GM12892 (cell line): ENCODE data around the gene HYI.

Experiments used
- POLR2A ChIP-seq: IDR thresholded peaks from 2 replicates; pipeline ENCODE4 v1.6.1; 2011; ENCODE audit warnings: low read depth, low read length, control low read depth
- POLR2AphosphoS5 ChIP-seq: IDR thresholded peaks from 2 replicates; pipeline ENCODE4 v1.6.1; 2011; ENCODE audit warnings: low read depth, low read length, control low read depth
- TAF1 ChIP-seq: IDR thresholded peaks from 2 replicates; pipeline ENCODE4 v1.6.1; 2011; ENCODE audit warnings: low read depth, mild to moderate bottlenecking, control low read depth, low read length, borderline replicate concordance

- no peak for TF ChIP-seq POLR2A
- TF ChIP-seq TAF1, result no peak
- TF ChIP-seq POLR2AphosphoS5, result no peak
Measured at GRCh38 chr1:43415901-43416300, 37.8 kb downstream of the HYI start.
